H9 (cell line): ENCODE measurements around the gene PTGER3. TPM values are rescaled to one million over a fixed set of nuclear protein-coding genes. Genes with fewer than 3 reads are reported as not detected.

Source experiments
- DNase-seq: peaks from one replicate; pipeline ENCODE4 v3.0.0-alpha.2; 2017
- H2AFZ ChIP-seq: one replicate; pipeline ENCODE4 v1.6.1; 2013; ENCODE audit warnings: mild to moderate bottlenecking, low read length, control low read depth, moderate library complexity
- H2AK5ac ChIP-seq: 2 replicates; pipeline ENCODE4 v1.6.1; 2013; ENCODE audit warnings: low read length, control low read depth, mixed read lengths; ENCODE audit not compliant: insufficient read length
- H2BK120ac ChIP-seq: one replicate; pipeline ENCODE4 v1.6.1; 2013; ENCODE audit warnings: low read depth, mild to moderate bottlenecking, low read length, control low read depth, inconsistent platforms; ENCODE audit not compliant: poor library complexity, severe bottlenecking
- H2BK12ac ChIP-seq: 2 replicates; pipeline ENCODE4 v1.6.1; 2013; ENCODE audit warnings: low read length, control low read depth, mixed read lengths, low read depth; ENCODE audit not compliant: insufficient read length
- H2BK15ac ChIP-seq: 2 replicates; pipeline ENCODE4 v1.6.1; 2013; ENCODE audit warnings: low read depth, low read length, control low read depth
- H2BK20ac ChIP-seq: one replicate; pipeline ENCODE4 v1.6.1; 2013; ENCODE audit warnings: low read depth, mild to moderate bottlenecking, low read length, control low read depth, inconsistent platforms; ENCODE audit not compliant: poor library complexity, severe bottlenecking
- H2BK5ac ChIP-seq: 2 replicates; pipeline ENCODE4 v1.6.1; 2013; ENCODE audit warnings: low read length, control low read depth, mixed read lengths; ENCODE audit not compliant: insufficient read length
- H3K14ac ChIP-seq: 2 replicates; pipeline ENCODE4 v1.6.1; 2013; ENCODE audit warnings: low read length, control low read depth; ENCODE audit not compliant: insufficient read depth
- H3K18ac ChIP-seq: 2 replicates; pipeline ENCODE4 v1.6.1; 2013; ENCODE audit warnings: low read depth, mild to moderate bottlenecking, mixed read lengths, low read length, control low read depth; ENCODE audit not compliant: insufficient read length
- H3K23ac ChIP-seq: 2 replicates; pipeline ENCODE4 v1.6.1; 2013; ENCODE audit warnings: low read length, control low read depth, mixed read lengths, low read depth; ENCODE audit not compliant: insufficient read length
- H3K23me2 ChIP-seq: 2 replicates; pipeline ENCODE4 v1.6.1; 2013; ENCODE audit warnings: low read depth, mild to moderate bottlenecking, mixed read lengths, low read length, control low read depth; ENCODE audit not compliant: insufficient read length, poor library complexity, severe bottlenecking
- H3K27ac ChIP-seq: 2 replicates; pipeline ENCODE4 v1.5.1; 2013; ENCODE audit warnings: low read length, control low read depth, mixed read lengths, low read depth; ENCODE audit not compliant: insufficient read length
- H3K27me3 ChIP-seq: 2 replicates; pipeline ENCODE4 v1.6.1; 2013; ENCODE audit warnings: low read length, control low read depth, inconsistent platforms; ENCODE audit not compliant: insufficient read depth
- H3K4ac ChIP-seq: 2 replicates; pipeline ENCODE4 v1.6.1; 2013; ENCODE audit warnings: low read depth, mild to moderate bottlenecking, control low read depth, inconsistent platforms, low read length, moderate library complexity
- H3K4me1 ChIP-seq: 2 replicates; pipeline ENCODE4 v1.6.1; 2013; ENCODE audit warnings: low read length, control low read depth, inconsistent platforms; ENCODE audit not compliant: insufficient read depth
- H3K4me2 ChIP-seq: 2 replicates; pipeline ENCODE4 v1.6.1; 2013; ENCODE audit warnings: low read length, control low read depth, mixed read lengths; ENCODE audit not compliant: insufficient read length, insufficient read depth
- H3K56ac ChIP-seq: 2 replicates; pipeline ENCODE4 v1.6.1; 2013; ENCODE audit warnings: low read depth, mild to moderate bottlenecking, mixed read lengths, low read length, control low read depth; ENCODE audit not compliant: insufficient read length
- H3K79me1 ChIP-seq: 2 replicates; pipeline ENCODE4 v1.6.1; 2013; ENCODE audit warnings: low read depth, mild to moderate bottlenecking, moderate library complexity, low read length, control low read depth, inconsistent platforms; ENCODE audit not compliant: insufficient read depth, poor library complexity, severe bottlenecking
- H3K79me2 ChIP-seq: 2 replicates; pipeline ENCODE4 v1.6.1; 2013; ENCODE audit warnings: low read length, control low read depth, inconsistent platforms; ENCODE audit not compliant: insufficient read depth
- H3K9ac ChIP-seq: 2 replicates; pipeline ENCODE4 v1.6.1; 2013; ENCODE audit warnings: low read length, control low read depth, mixed read lengths; ENCODE audit not compliant: insufficient read length; ENCODE audit errors: extremely low read depth
- H3K9me3 ChIP-seq: one replicate; pipeline ENCODE4 v1.6.1; 2013; ENCODE audit warnings: low read depth, low read length, inconsistent platforms; ENCODE audit not compliant: control insufficient read depth
- H3T11ph ChIP-seq: one replicate; pipeline ENCODE4 v1.6.1; 2013; ENCODE audit warnings: mild to moderate bottlenecking, low read length, control low read depth, inconsistent platforms
- H4K20me1 ChIP-seq: one replicate; pipeline ENCODE4 v1.6.1; 2013; ENCODE audit not compliant: control insufficient read depth, insufficient read length, insufficient read depth
- H4K5ac ChIP-seq: 2 replicates; pipeline ENCODE4 v1.6.1; 2013; ENCODE audit warnings: low read depth, mild to moderate bottlenecking, mixed read lengths, low read length, control low read depth; ENCODE audit not compliant: insufficient read length
- H4K8ac ChIP-seq: replicated peaks from 2 replicates; pipeline ENCODE4 v1.6.1; 2013; ENCODE audit warnings: low read length, control low read depth, mixed read lengths, low read depth; ENCODE audit not compliant: insufficient read length
- H4K91ac ChIP-seq: 2 replicates; pipeline ENCODE4 v1.6.1; 2013; ENCODE audit warnings: low read depth, mild to moderate bottlenecking, moderate library complexity, mixed read lengths, low read length, control low read depth; ENCODE audit not compliant: insufficient read length
- H3K27ac Mint-ChIP-seq, 3 experiments: 2 replicates in 2 of 3; 3 replicates in 1 of 3; pipeline ENCODE4 v1.8.0; 2020 to 2021; ENCODE audit warnings: mixed read lengths in 3 of 3, mild to moderate bottlenecking in 1 of 3, moderate library complexity in 1 of 3
- H3K27me3 Mint-ChIP-seq: 2 replicates; pipeline ENCODE4 v1.8.0; 2021; ENCODE audit warnings: low read depth, mild to moderate bottlenecking, moderate library complexity, mixed read lengths
- H3K36me3 Mint-ChIP-seq, 3 experiments: 2 replicates in 2 of 3; 3 replicates in 1 of 3; pipeline ENCODE4 v1.8.0; 2020 to 2021; ENCODE audit warnings: low read depth in 3 of 3, mixed read lengths in 3 of 3; ENCODE audit not compliant: insufficient read depth in 1 of 3
- H3K4me1 Mint-ChIP-seq, 2 experiments: 2 replicates each; pipeline ENCODE4 v1.8.0; 2020; ENCODE audit warnings: mixed read lengths in 2 of 2
- H3K4me3 Mint-ChIP-seq, 2 experiments: 2 replicates in 1 of 2; 3 replicates in 1 of 2; pipeline ENCODE4 v1.8.0; 2020 to 2021; ENCODE audit warnings: mild to moderate bottlenecking in 2 of 2, mixed read lengths in 2 of 2, moderate library complexity in 1 of 2
- H3K9me3 Mint-ChIP-seq, 2 experiments: 2 replicates in 1 of 2; 3 replicates in 1 of 2; pipeline ENCODE4 v1.8.0; 2020; ENCODE audit warnings: mild to moderate bottlenecking in 2 of 2, mixed read lengths in 2 of 2, moderate library complexity in 1 of 2
- CTCF ChIP-seq: fragments of 200-600 bp; sonication (generic); conservative IDR thresholded peaks from 3 replicates; pipeline ENCODE4 v1.8.0; 2021; ENCODE audit warnings: antibody characterized with exemption, mild to moderate bottlenecking
- WGBS: extraction: QIAGEN DNeasy Blood & Tissue Kit; methylation state at CpG from one replicate; pipeline ENCODE4 v1.1.7; 2013; ENCODE audit warnings: missing lambda C conversion rate, low lambda C conversion rate, mixed read lengths; ENCODE audit not compliant: insufficient read length; ENCODE audit errors: extremely low coverage; 5-methylcytosine and 5-hydroxymethylcytosine counted together
- total RNA-seq: library from RNA; stranded (reverse); gene quantifications from 2 replicates; pipeline ENCODE4 v1.2.1, GENCODE V29; 2021

PTGER3 gene
- total RNA-seq, 1 experiment from 2014 or later = 0.26 TPM

GRCh38 chr1:71030026-71030425 lies 17.6 kb downstream of the PTGER3 start:
- no peaks in the 10 kb centered on the region for H3K79me1 ChIP-seq
- no peak overlapping the region for H3K23ac ChIP-seq
- H2AK5ac ChIP-seq = no peak overlapping the region
- H3K14ac ChIP-seq = no peak overlapping the region
- no peak overlapping the region for H3K4me2 ChIP-seq
- H3T11ph ChIP-seq = no peak overlapping the region
- H3K23me2 ChIP-seq = no peaks in the 10 kb centered on the region
- no peak overlapping the region for H4K8ac ChIP-seq
- H3K18ac ChIP-seq = no peak overlapping the region
- H3K56ac ChIP-seq = no peak overlapping the region
- no peak overlapping the region for H2BK15ac ChIP-seq
- no peak overlapping the region for H2BK120ac ChIP-seq
- no peak overlapping the region for H3K27ac ChIP-seq
- H3K9ac ChIP-seq = no peak overlapping the region
- no peaks in the 10 kb centered on the region for H3K9me3 ChIP-seq
- H3K27me3 ChIP-seq = no peaks in the 10 kb centered on the region
- H2AFZ ChIP-seq = no peak overlapping the region
- no peak overlapping the region for H3K4me3 Mint-ChIP-seq
- H2BK5ac ChIP-seq = no peak overlapping the region
- H2BK20ac ChIP-seq = no peak overlapping the region
- H3K4me1 Mint-ChIP-seq = no peaks in the 10 kb centered on the region
- H3K4me1 ChIP-seq = no peaks in the 10 kb centered on the region
- TF ChIP-seq CTCF = no peak
- H3K9me3 Mint-ChIP-seq = no peaks in the 10 kb centered on the region
- H3K4ac ChIP-seq = no peak overlapping the region
- H4K91ac ChIP-seq = no peak overlapping the region
- H3K79me2 ChIP-seq = no peaks in the 10 kb centered on the region
- no peaks in the 10 kb centered on the region for H4K20me1 ChIP-seq
- no CpG with 5 or more reads among the region's 1 CpG for WGBS
- H4K5ac ChIP-seq = no peak overlapping the region
- no peaks in the 10 kb centered on the region for H3K27me3 Mint-ChIP-seq
- DNase-seq = no peak
- no peak overlapping the region for H3K27ac Mint-ChIP-seq
- H3K36me3 Mint-ChIP-seq = no peaks in the 10 kb centered on the region
- H2BK12ac ChIP-seq = no peak overlapping the region
